ENCODE data around the gene CST7.
"Not testable (repeated sequence)": the region's sequence is repeated elsewhere in the genome, so short reads cannot be mapped to it uniquely, and the experiment has no call there.

The CST7 gene

DNA sequence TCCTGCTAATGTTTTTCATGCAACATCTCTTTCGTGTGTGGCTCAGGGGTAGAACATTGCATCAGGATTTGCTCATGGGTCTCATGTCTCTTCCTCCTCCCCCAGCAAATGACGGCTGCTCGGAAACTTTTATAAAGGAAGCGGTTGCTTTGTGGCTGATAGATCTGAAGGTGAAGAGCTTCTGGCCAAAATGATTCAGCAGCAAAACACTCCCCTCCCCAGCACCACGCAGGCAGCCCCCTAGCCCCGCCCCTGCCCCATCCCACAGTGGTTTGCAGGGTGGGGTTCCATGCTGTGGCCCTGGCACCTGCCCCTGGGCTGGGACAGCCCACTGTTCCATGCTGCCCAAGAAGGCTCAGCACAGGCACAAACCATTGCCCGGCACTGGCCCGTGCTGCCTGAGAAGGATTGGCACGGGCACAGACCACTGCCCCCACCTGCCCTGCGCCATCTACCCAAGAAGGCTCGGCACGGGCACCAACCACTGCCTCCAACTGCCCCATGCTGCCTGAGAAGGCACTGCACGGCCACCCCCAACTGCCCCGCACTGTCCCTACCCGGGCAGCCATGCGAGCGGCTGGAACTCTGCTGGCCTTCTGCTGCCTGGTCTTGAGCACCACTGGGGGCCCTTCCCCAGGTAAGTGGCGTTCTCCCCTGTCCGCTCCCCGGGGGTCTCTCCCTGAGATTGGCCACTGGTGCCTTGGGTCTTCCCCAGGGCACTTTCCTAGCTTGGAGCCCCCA is at the start of gene CST7:
Gene CST7 (plus strand): TSS at position 331 of the 741 bp plus-strand sequence. CDS start 237 bp downstream, at position 568.
- in situ Hi-C loops (cut with MboI; ENCODE audit: low sequenced_read_pairs) = loop anchor here (25.0 kb wide), 4 partner anchors 88 to 1262 kb away; partner anchors contain the start of gene CST4

DNA sequence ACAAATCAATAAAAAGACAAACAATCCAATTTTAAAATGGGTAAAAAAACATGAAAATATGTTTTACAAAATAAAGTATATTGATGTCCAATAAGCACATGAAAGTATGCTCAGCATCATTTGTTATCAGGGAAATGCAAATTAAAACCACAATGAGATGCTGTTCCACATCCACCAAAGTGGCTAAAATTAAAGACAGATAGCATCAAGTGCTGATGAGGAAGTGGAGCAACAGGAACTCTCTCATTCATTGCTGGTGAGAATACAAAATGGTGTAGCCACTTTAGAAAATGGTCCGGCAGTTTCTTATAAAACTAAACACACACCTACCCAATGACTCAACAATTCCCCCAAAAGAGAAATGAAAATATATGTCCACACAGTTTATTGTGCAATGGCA is 42.3 kb upstream of the CST7 start:
- in situ Hi-C loops (cut with MboI; ENCODE audit: low sequenced_read_pairs) = no loop called here

DNA sequence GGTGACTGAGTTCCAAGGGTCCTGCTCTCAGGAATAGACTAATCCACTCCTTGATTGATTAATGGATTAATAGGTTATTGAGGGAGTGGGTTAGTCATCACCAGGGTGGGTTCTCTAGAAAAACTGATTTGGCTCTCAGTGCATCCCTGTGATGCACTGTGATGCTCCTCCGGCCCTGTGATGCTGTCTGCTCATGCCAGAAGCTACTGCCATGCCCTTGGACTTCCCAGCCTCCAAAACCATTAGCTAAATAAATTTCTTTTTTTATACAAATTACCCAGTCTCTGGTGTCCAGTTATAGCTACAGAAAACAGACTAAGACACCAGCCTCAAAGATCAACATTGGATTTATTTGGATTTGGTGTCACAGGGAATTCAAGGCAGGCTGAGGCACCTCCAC is 40.4 kb upstream of the CST7 start:
- in situ Hi-C loops (cut with MboI; ENCODE audit: low sequenced_read_pairs) = no loop called here

DNA sequence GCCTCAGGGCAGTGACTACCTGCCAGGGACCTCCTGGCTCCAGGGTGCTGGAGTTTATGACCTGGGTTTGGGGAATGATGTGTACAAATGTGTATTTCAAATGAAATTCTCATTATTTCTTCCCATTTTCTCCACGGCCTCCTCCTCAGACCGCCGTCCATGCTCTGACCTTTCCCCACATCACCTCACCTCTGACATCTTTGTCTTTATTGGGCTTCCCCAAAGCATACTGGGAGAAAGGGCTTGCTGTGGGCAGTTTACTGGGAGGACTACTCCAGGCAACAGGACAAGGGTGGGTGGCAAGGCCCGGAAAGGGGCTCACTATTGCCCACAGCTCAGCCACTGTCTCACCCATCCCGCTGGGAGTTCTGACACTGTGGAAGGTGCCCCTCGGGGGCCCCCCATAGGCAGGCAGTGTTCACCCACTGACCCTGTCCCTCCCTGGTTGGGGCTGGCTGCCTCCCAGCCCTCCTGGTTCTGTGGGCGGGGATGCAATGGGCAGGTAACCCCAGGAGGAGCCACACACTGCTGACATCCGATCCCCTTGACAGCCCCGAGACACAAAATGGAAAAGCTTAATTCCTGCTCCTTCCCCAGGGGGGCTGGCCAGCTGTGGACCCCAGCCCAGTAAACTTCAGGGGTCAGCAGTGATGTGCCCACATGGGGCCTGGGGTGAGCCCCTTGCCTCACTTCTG is 39.8 kb upstream of the CST7 start:
- in situ Hi-C loops (cut with MboI; ENCODE audit: low sequenced_read_pairs) = no loop called here

DNA sequence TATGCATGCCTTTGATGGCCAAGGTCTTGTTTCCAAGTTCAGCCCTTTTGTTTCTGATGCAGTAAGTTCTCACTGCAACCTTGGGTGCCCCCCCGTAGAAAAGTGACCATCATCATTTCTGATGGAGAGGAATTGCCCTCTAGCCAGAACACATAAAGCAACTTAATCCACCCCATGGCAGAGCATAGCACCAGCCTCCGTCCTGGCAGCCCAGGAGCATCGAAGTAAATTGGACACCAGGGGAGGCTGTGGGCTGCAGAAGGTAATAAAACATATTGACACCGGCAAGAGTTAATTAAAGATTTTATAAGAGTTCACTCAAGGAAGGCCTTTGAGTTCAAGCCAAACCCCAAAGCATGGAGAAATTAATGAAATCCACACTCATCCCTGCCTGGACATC is 39.2 kb upstream of the CST7 start:
- in situ Hi-C loops (cut with MboI; ENCODE audit: low sequenced_read_pairs) = no loop called here

DNA sequence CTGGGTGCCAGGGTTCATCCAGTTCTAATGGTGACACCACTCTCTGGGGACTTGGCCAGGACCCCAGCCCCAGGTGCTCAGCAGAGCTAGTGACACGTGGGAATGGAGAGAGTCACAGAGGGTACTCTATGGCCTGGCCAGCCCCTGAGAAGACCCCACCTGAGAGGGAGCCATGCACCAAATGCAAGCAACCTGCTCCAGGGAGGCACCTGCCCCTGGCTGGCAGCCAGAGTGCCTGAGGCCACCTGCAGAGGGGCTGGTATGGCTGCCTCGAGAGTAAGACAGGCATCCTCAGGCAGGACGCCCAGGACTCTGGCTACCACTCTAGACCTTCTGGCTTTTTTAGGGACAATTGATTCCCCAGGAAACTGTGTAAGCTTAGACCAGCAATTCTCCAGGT is 38.6 kb upstream of the CST7 start:
- in situ Hi-C loops (cut with MboI; ENCODE audit: low sequenced_read_pairs) = no loop called here

DNA sequence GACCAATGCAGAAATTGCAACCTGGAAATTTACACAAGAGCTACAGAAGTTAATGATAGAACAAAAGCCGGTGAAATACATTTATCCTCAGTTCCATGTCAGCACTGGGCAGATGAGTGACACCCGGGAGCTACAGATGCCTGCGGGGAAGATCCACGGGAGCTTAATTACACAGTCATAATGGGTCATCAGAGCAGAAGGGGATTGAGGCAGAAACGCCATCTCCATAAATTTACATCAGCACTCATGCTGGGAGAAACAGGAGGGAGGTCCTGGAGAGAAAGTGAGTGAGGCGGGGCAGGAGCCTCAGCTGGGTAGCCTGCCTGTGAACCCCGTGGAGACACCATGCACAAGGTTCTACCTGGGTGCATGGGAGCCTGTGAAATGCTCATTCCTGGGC is 37.6 kb upstream of the CST7 start:
- in situ Hi-C loops (cut with MboI; ENCODE audit: low sequenced_read_pairs) = no loop called here

- in situ Hi-C loops (cut with MboI; ENCODE audit: low sequenced_read_pairs) = no loop called here
Observed at GRCh38 chr20:24912397-24913075, 36.5 kb upstream of the CST7 start.

GRCh38 chr20:24913076-24913628 is 35.9 kb upstream of the CST7 start:
- in situ Hi-C loops (cut with MboI; ENCODE audit: low sequenced_read_pairs) = no loop called here

DNA sequence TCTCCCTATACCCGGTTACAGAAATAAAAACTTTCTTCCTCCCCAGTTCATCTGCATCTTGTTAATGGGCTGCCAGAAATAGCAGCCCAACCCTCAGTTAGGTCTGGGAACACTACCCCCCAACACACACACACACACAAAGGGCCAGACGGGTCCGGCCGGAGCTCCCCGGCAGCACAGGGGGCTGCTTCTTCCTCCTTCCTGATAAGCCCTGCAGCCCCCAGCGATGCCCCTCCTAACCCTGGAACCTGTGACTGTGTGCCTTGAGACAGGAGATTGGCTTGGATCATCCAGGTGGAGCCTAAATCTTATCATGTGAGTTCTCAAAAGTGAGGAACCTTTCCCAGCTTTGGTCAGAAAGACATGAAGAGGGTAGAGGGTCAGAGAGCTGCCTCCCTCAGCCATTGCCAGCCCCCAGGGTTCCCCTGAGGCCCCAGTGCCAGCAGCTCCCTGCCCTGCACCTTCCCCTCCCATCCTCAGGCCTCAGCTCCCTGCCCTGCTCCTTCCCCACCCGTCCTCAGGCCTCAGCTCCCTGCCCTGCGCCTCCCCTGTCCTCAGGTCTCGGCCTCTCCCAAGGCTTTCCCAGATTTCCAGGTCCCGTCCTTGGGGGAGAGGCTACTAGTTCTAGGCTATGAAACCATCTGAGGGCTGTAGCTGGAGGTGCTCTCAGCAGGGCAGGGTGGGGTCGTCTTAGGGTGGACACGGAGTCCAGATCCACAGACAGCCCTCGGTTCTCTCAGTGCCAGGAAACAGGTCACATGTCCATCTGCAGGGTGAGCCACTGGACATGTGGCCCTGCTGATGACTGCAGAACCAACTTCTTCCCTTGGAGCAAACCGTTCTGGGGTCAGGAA is 34.5 kb upstream of the CST7 start:
- in situ Hi-C loops (cut with MboI; ENCODE audit: low sequenced_read_pairs) = no loop called here

- in situ Hi-C loops (cut with MboI; ENCODE audit: low sequenced_read_pairs) = no loop called here
Observed at GRCh38 chr20:24915440-24915839, 33.6 kb upstream of the CST7 start.

GRCh38 chr20:24915892-24916291 is 33.2 kb upstream of the CST7 start:
- in situ Hi-C loops (cut with MboI; ENCODE audit: low sequenced_read_pairs) = no loop called here

DNA sequence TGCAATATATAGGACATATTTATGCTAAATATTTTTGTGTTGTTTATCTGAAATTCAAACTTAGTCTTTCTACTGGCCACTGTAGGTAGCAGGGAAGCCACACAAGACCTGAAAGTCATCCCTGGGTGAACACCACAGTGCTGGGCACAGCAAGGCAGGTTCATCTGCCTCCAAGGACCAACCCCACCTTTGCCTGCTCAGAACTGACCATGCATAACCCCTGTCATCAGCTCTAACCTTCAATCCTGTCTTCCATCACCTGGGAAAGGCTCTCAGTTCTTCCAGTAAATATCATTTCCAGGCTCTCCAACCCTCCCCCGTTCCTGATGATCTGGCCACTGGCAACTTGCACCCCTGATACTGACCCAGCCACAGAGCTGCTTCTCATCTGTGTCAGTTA is 32.7 kb upstream of the CST7 start:
- in situ Hi-C loops (cut with MboI; ENCODE audit: low sequenced_read_pairs) = no loop called here

- in situ Hi-C loops (cut with MboI; ENCODE audit: low sequenced_read_pairs) = no loop called here
Observed at GRCh38 chr20:24917056-24917455, 32.0 kb upstream of the CST7 start.

DNA sequence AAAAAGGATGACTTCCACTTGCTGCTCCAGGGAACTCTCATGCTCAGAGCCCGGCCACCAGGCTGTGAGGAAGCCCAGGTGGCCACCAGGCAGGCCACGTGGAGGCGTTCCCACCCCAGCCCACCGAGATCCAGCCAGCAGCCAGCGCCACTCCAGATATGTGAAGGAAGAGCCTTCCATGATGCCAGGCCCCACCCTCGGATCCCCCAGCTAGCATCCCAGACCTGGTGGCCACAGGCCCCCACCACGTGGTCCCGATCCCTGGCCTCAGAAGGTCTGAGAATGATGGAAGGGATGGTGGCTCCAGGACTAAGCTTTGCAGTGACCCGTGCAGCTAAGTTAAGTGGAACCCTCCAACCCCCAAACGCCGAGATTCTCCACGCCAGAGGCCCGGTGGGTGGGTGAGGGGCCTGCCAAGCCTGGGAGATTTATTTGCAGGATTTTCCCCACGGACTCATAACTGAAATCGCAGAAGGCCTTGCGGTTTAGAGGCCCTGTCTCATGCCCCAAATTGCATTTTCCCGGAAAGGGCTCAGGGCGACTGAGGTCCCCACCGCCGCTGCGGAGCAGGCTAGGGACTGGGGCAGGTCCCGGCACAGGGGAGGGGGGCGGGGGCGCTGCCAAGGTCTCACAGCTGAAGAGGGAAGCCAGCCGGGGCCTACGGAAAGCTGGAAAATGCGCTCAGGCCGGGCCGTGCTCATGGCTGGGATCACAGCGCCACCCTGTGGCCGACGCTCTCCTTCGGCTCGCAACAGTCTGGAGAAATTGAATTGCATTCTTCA is 31.1 kb upstream of the CST7 start:
- in situ Hi-C loops (cut with MboI; ENCODE audit: low sequenced_read_pairs) = no loop called here

GRCh38 chr20:24918579-24919566 is 30.2 kb upstream of the CST7 start:
- in situ Hi-C loops (cut with MboI; ENCODE audit: low sequenced_read_pairs) = no loop called here

DNA sequence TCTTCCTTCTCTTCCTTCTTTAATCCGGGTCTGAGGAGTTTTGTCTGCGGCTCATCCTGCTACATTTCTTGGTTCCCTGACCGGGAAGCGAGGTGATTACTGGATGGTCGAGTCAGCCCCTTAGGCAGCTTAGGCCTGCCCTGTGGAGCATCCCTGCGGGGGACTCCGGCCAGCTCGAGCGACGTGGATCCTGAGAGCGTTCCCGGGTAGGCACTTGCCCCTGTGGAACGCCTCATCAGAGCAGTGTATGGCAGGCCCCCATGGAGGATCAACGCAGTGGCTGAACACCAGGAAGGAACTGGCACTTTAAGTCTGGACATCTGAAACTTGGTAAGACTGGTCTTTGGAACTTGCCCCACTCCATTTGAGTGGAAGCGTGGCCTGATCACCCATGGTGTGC is 29.4 kb upstream of the CST7 start:
- in situ Hi-C loops (cut with MboI; ENCODE audit: low sequenced_read_pairs) = not testable (repeated sequence)

DNA sequence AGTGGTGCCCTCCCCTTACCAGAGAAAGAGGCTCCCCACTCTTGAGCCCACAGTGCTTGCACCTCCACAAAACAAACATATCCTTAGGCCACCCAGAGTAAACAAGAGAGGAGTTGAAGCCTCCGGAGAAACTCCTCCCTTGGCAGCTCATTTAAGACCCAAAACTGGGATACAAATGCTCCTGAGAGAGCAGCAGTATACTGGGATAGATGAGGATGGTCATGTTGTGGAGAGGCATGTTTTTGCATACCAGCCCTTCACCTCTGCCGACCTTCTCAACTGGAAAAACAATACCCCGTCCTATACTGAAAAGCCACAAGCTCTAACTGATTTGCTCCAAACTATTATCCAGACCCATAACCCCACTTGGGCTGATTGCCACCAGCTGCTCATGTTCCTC is 28.4 kb upstream of the CST7 start:
- in situ Hi-C loops (cut with MboI; ENCODE audit: low sequenced_read_pairs) = not testable (repeated sequence)

GRCh38 chr20:24929259-24929658 is 19.8 kb upstream of the CST7 start:
- in situ Hi-C loops (cut with MboI; ENCODE audit: low sequenced_read_pairs) = loop anchor here (25.0 kb wide), 4 partner anchors 108 to 1242 kb away; partner anchors contain the start of gene CST4

Measured in HL-60/S4 treated with retinoic acid at 250 ng/mL for 4 days and 3 days (cell line).